Trophoblast cell (in vitro differentiated cells and primary cell): ENCODE results near the gene CHRNE.
A peak's percentile ranks its signal among the peaks of the same experiment; 100 is the strongest.

Experiments
- DNase-seq, 2 donors: peaks; one replicate each; pipeline ENCODE4 v3.0.0-alpha.2; 2016
- H2AFZ ChIP-seq: 2 replicates; pipeline ENCODE4 v1.6.1; 2013; ENCODE audit warnings: low read length, moderate library complexity, mild to moderate bottlenecking; ENCODE audit not compliant: insufficient read depth, poor library complexity
- H2AK5ac ChIP-seq: 2 replicates; pipeline ENCODE4 v1.6.1; 2013; ENCODE audit warnings: mild to moderate bottlenecking, low read length
- H2BK120ac ChIP-seq: 2 replicates; pipeline ENCODE4 v1.6.1; 2013; ENCODE audit warnings: low read length, mild to moderate bottlenecking, moderate library complexity; ENCODE audit not compliant: insufficient read depth, poor library complexity
- H2BK12ac ChIP-seq: 2 replicates; pipeline ENCODE4 v1.6.1; 2013; ENCODE audit warnings: mild to moderate bottlenecking, low read length, moderate library complexity
- H2BK5ac ChIP-seq: 2 replicates; pipeline ENCODE4 v1.6.1; 2013; ENCODE audit warnings: low read length, low read depth, moderate library complexity, mild to moderate bottlenecking; ENCODE audit not compliant: poor library complexity
- H3K14ac ChIP-seq: 2 replicates; pipeline ENCODE4 v1.6.1; 2013; ENCODE audit warnings: mild to moderate bottlenecking, low read length
- H3K18ac ChIP-seq: 2 replicates; pipeline ENCODE4 v1.6.1; 2013; ENCODE audit warnings: mild to moderate bottlenecking, low read length
- H3K23ac ChIP-seq: 2 replicates; pipeline ENCODE4 v1.6.1; 2013; ENCODE audit warnings: low read length
- H3K27ac ChIP-seq: 2 replicates; pipeline ENCODE4 v1.5.1; 2013; ENCODE audit warnings: low read depth, mild to moderate bottlenecking, inconsistent platforms, low read length, moderate library complexity
- H3K27me3 ChIP-seq: 2 replicates; pipeline ENCODE4 v1.6.1; 2013; ENCODE audit warnings: inconsistent platforms, mild to moderate bottlenecking, low read length, moderate library complexity; ENCODE audit not compliant: insufficient read depth
- H3K36me3 ChIP-seq, 2 experiments: 1 replicate in 1 of 2; 2 replicates in 1 of 2; pipeline ENCODE4 v1.6.1; 2013; ENCODE audit warnings: low read length in 2 of 2, mild to moderate bottlenecking in 2 of 2, moderate library complexity in 1 of 2; ENCODE audit not compliant: insufficient read depth in 2 of 2, control insufficient read depth in 1 of 2
- H3K4ac ChIP-seq: 2 replicates; pipeline ENCODE4 v1.6.1; 2013; ENCODE audit warnings: low read depth, mild to moderate bottlenecking, low read length, moderate library complexity
- H3K4me1 ChIP-seq, 2 experiments: 1 replicate in 1 of 2; 2 replicates in 1 of 2; pipeline ENCODE4 v1.6.1; 2013; ENCODE audit warnings: low read length in 2 of 2, mild to moderate bottlenecking in 2 of 2, moderate library complexity in 1 of 2; ENCODE audit not compliant: insufficient read depth in 2 of 2, control insufficient read depth in 1 of 2
- H3K4me2 ChIP-seq: 2 replicates; pipeline ENCODE4 v1.6.1; 2013; ENCODE audit warnings: inconsistent platforms, mild to moderate bottlenecking, low read length, moderate library complexity
- H3K4me3 ChIP-seq: 2 replicates; pipeline ENCODE4 v1.5.1; 2013; ENCODE audit warnings: mild to moderate bottlenecking, low read depth, low read length, inconsistent platforms
- H3K79me1 ChIP-seq: one replicate; pipeline ENCODE4 v1.6.1; 2013; ENCODE audit warnings: low read length
- H3K79me2 ChIP-seq: 2 replicates; pipeline ENCODE4 v1.6.1; 2013; ENCODE audit warnings: low read length, mild to moderate bottlenecking; ENCODE audit not compliant: control insufficient read depth, insufficient read depth, poor library complexity
- H3K9ac ChIP-seq: 2 replicates; pipeline ENCODE4 v1.6.1; 2013; ENCODE audit warnings: mild to moderate bottlenecking, low read length
- H3K9me3 ChIP-seq: 2 replicates; pipeline ENCODE4 v1.6.1; 2013; ENCODE audit warnings: low read depth, mild to moderate bottlenecking, control low read depth, inconsistent platforms, low read length; ENCODE audit not compliant: insufficient read depth
- H4K12ac ChIP-seq: 2 replicates; pipeline ENCODE4 v1.6.1; 2013; ENCODE audit warnings: low read depth, mild to moderate bottlenecking, low read length, moderate library complexity
- H4K8ac ChIP-seq: 2 replicates; pipeline ENCODE4 v1.6.1; 2013; ENCODE audit warnings: low read depth, mild to moderate bottlenecking, low read length, moderate library complexity
- H4K91ac ChIP-seq: one replicate; pipeline ENCODE4 v1.6.1; 2013; ENCODE audit warnings: low read depth, mild to moderate bottlenecking, low read length, moderate library complexity
- WGBS: extraction: QIAGEN DNeasy Blood & Tissue Kit; methylation state at CpG from one replicate; pipeline ENCODE4 v1.1.7; 2013; ENCODE audit warnings: missing lambda C conversion rate; ENCODE audit not compliant: insufficient read length, insufficient coverage; ENCODE audit errors: extremely low coverage; 5-methylcytosine and 5-hydroxymethylcytosine counted together

CHRNE gene

GRCh38 chr17:4849011-4849536 is 53.8 kb downstream of the CHRNE start:
- no CpG with 5 or more reads among the region's 5 CpGs for WGBS
- H3K4me3 ChIP-seq, result no peak overlapping the region

More at GRCh38 chr17:4849011-4849536, 53.8 kb downstream of the CHRNE start:
- Histone ChIP-seq H3K36me3 (no peaks in the 10 kb centered on the region), H3K4ac (no peak overlapping the region), H3K18ac (peak overlapping the region; percentile 93), H4K8ac (peak overlapping the region; percentile 69), H4K91ac (peak overlapping the region; percentile 94), H3K9ac (no peak overlapping the region), H3K79me2 (peaks cover 22% of the 10 kb centered on the region), H3K23ac (no peak overlapping the region), H3K4me1 (peaks cover 40 to 63% of the 10 kb centered on the region in 2 experiments), H3K79me1 (peaks cover 43% of the 10 kb centered on the region), H2AK5ac (peak overlapping the region; percentile 87), H2AFZ (no peak overlapping the region), H3K9me3 (no peaks in the 10 kb centered on the region), H3K27ac (peak overlapping the region; percentile 90), H2BK5ac (peak overlapping the region; percentile 87), H3K14ac (peak overlapping the region; percentile 89), H2BK120ac (peak overlapping the region; percentile 86), H4K12ac (no peak overlapping the region), H2BK12ac (peak overlapping the region; percentile 90), H3K27me3 (no peaks in the 10 kb centered on the region), H3K4me2 (peak overlapping the region; percentile 21)
- DNase-seq, result peak; percentile 97 to 100
